Caco-2 (cell line): ENCODE measurements around the gene SCGB3A1. TPM values are rescaled to one million over a fixed set of nuclear protein-coding genes. Genes with fewer than 3 reads are reported as not detected.

Experiments used
- BruUV-seq: library from RNA; stranded (reverse); fragments of 400-500 nt; replicated peaks from 2 replicates; lab custom pipeline; 2021; lab: Mats Ljungman, UMichigan
- CTCF ChIA-PET: fragments of 300-600 bp; sonication (Branson Sonifier 250); formaldehyde crosslinking; loops from one replicate; lab custom pipeline; 2022; ENCODE audit warnings: antibody characterized with exemption; lab: Charles Lee
- POLR2A ChIA-PET: fragments of 300-600 bp; sonication (Branson Sonifier 250); formaldehyde crosslinking; loops from one replicate; lab custom pipeline; 2022; ENCODE audit warnings: antibody characterized with exemption; lab: Charles Lee
- DNase-seq, 2 experiments: peaks; one replicate each; pipeline versions ENCODE4 v3.0.0 to v3.0.0-alpha.2; 2020 to 2022
- H3K27me3 ChIP-seq: replicated peaks from 2 replicates; pipeline ENCODE4 v1.6.0; 2011; ENCODE audit warnings: low read length; ENCODE audit not compliant: control insufficient read depth, insufficient read depth
- H3K36me3 ChIP-seq: 2 replicates; pipeline ENCODE4 v1.5.1; 2011; ENCODE audit warnings: low read length; ENCODE audit not compliant: control insufficient read depth, insufficient read depth
- H3K4me1 ChIP-seq: fragments of 250-450 bp; sonication (Bioruptor Pico); 2 replicates; pipeline ENCODE4 v1.5.1; 2020; ENCODE audit warnings: mild to moderate bottlenecking
- H3K4me3 ChIP-seq: 2 replicates; pipeline ENCODE4 v1.5.1; 2011; ENCODE audit warnings: low read depth, mild to moderate bottlenecking, control low read depth, low read length
- H3K9me3 ChIP-seq: fragments of 250-450 bp; sonication (Bioruptor Pico); 2 replicates; pipeline ENCODE4 v1.5.1; 2020; ENCODE audit warnings: mild to moderate bottlenecking, moderate library complexity
- H3K27ac Mint-ChIP-seq: one replicate; pipeline ENCODE4 v1.8.0; 2022; ENCODE audit warnings: mixed read lengths; ENCODE audit not compliant: unreplicated experiment
- H3K27me3 Mint-ChIP-seq: one replicate; pipeline ENCODE4 v1.8.0; 2022; ENCODE audit warnings: mixed read lengths; ENCODE audit not compliant: insufficient read depth, unreplicated experiment
- H3K36me3 Mint-ChIP-seq: one replicate; pipeline ENCODE4 v1.8.0; 2022; ENCODE audit warnings: mild to moderate bottlenecking, mixed read lengths; ENCODE audit not compliant: insufficient read depth, unreplicated experiment
- H3K4me1 Mint-ChIP-seq: one replicate; pipeline ENCODE4 v1.8.0; 2022; ENCODE audit warnings: low read depth, mixed read lengths; ENCODE audit not compliant: unreplicated experiment
- H3K4me3 Mint-ChIP-seq: one replicate; pipeline ENCODE4 v1.8.0; 2022; ENCODE audit warnings: mild to moderate bottlenecking, moderate library complexity, mixed read lengths; ENCODE audit not compliant: unreplicated experiment
- H3K9me3 Mint-ChIP-seq: one replicate; pipeline ENCODE4 v1.8.0; 2022; ENCODE audit warnings: mixed read lengths; ENCODE audit not compliant: unreplicated experiment
- CTCF ChIP-seq, 2 experiments: fragments of 200-600 bp in 1 of 2; IDR thresholded peaks; 1 replicate in 1 of 2; 2 replicates in 1 of 2; pipeline versions ENCODE4 v1.5.1 to v1.8.0; 2011 to 2022; ENCODE audit warnings: antibody characterized with exemption in 1 of 2, control low read depth in 1 of 2, inconsistent platforms in 1 of 2, low read depth in 1 of 2, low read length in 1 of 2, mild to moderate bottlenecking in 1 of 2, moderate library complexity in 1 of 2; ENCODE audit not compliant: insufficient read depth in 1 of 2, severe bottlenecking in 1 of 2, unreplicated experiment in 1 of 2
- intact Hi-C: fragments of 100-400 bp; cut with micrococcal nuclease; formaldehyde crosslinking; loops from one replicate; pipeline ENCODE4 v1.10.0; 2022; ENCODE audit not compliant: unreplicated experiment
- total RNA-seq: library from RNA; stranded (reverse); gene quantifications from 2 replicates; pipeline ENCODE4 v1.2.3, GENCODE V29; 2022

Gene SCGB3A1
- total RNA-seq, 1 experiment from 2014 or later: not detected

GRCh38 chr5:180605554-180606214 lies 14.4 kb upstream of the SCGB3A1 start:
- Histone ChIP-seq H3K9me3 (no peaks in the 10 kb centered on the region), H3K36me3 (no peaks in the 10 kb centered on the region), H3K27me3 (no peaks in the 10 kb centered on the region), H3K4me1 (peaks cover 8% of the 10 kb centered on the region; the same call in 1 of the 2 replicates), H3K4me3 (no peak overlapping the region)
- no peak overlapping the region for H3K4me3 Mint-ChIP-seq
- peak in 1 of 2 experiments; percentile 49 for DNase-seq
- ChIA-PET POLR2A (no interaction called here), CTCF (no interaction called here)
- intact Hi-C loops: loop anchor here (2.0 kb wide), 1 partner anchor 45 kb away; no protein-coding TSS in a partner anchor
- no peaks in the 10 kb centered on the region for H3K27me3 Mint-ChIP-seq
- H3K36me3 Mint-ChIP-seq: no peaks in the 10 kb centered on the region
- no peaks in the 10 kb centered on the region for H3K4me1 Mint-ChIP-seq
- peak; percentile 69 to 74 for TF ChIP-seq CTCF (IDR thresholded peaks at IDR 0.05; ENCODE audit: insufficient read depth in 1 of 2, low read depth in 1 of 2, low read length in 1 of 2, severe bottlenecking in 1 of 2, unreplicated experiment in 1 of 2)
- no peak overlapping the region for H3K27ac Mint-ChIP-seq
- BruUV-seq: no TSS peak
- H3K9me3 Mint-ChIP-seq: no peaks in the 10 kb centered on the region

- CTCF ChIA-PET: no interaction called here
- Mint-ChIP-seq H3K4me3 (no peak overlapping the region), H3K4me1 (no peaks in the 10 kb centered on the region), H3K36me3 (no peaks in the 10 kb centered on the region), H3K27me3 (no peaks in the 10 kb centered on the region), H3K9me3 (no peaks in the 10 kb centered on the region), H3K27ac (no peak overlapping the region)
- Histone ChIP-seq H3K9me3 (no peaks in the 10 kb centered on the region), H3K4me3 (no peak overlapping the region), H3K36me3 (no peaks in the 10 kb centered on the region), H3K27me3 (no peaks in the 10 kb centered on the region), H3K4me1 (peaks cover 8% of the 10 kb centered on the region; the same call in 1 of the 2 replicates)
- intact Hi-C loops: loop anchor here (2.0 kb wide), 1 partner anchor 43 kb away; no protein-coding TSS in a partner anchor
- BruUV-seq: no TSS peak
- POLR2A ChIA-PET: no interaction called here
- no peak for DNase-seq
- no peak for TF ChIP-seq CTCF (IDR thresholded peaks at IDR 0.05; ENCODE audit: insufficient read depth in 1 of 2, low read depth in 1 of 2, low read length in 1 of 2, severe bottlenecking in 1 of 2, unreplicated experiment in 1 of 2)
Observed at GRCh38 chr5:180604271-180604670, 13.0 kb upstream of the SCGB3A1 start.

GRCh38 chr5:180603076-180603594 lies 11.8 kb upstream of the SCGB3A1 start:
- no peaks in the 10 kb centered on the region for H3K36me3 ChIP-seq
- CTCF ChIA-PET: no interaction called here
- POLR2A ChIA-PET: no interaction called here
- no peak overlapping the region for H3K27ac Mint-ChIP-seq
- TF ChIP-seq CTCF (IDR thresholded peaks at IDR 0.05; ENCODE audit: insufficient read depth in 1 of 2, low read depth in 1 of 2, low read length in 1 of 2, severe bottlenecking in 1 of 2, unreplicated experiment in 1 of 2): no peak
- intact Hi-C loops: no loop called here
- H3K4me1 Mint-ChIP-seq: no peaks in the 10 kb centered on the region
- H3K9me3 ChIP-seq: no peaks in the 10 kb centered on the region
- H3K27me3 ChIP-seq: no peaks in the 10 kb centered on the region
- no peak overlapping the region for H3K4me3 Mint-ChIP-seq
- H3K4me3 ChIP-seq: no peak overlapping the region
- peaks cover 3% of the 10 kb centered on the region; the same call in 1 of the 2 replicates for H3K4me1 ChIP-seq
- DNase-seq: no peak
- BruUV-seq: no TSS peak
- no peaks in the 10 kb centered on the region for H3K36me3 Mint-ChIP-seq
- no peaks in the 10 kb centered on the region for H3K27me3 Mint-ChIP-seq
- no peaks in the 10 kb centered on the region for H3K9me3 Mint-ChIP-seq
